HCT116 (cell line): ENCODE data around the gene KIF26B. TPM values are rescaled to one million over a fixed set of nuclear protein-coding genes. Genes with fewer than 3 reads are reported as not detected.

Experiments
- ATAC-seq: fragments of 200-7000 bp; cut with Tn5 transposase; 2 replicates; pipeline ENCODE4 v1.9.1; 2020; ENCODE audit warnings: mild to moderate bottlenecking, moderate library complexity
- BruUV-seq: library from RNA; stranded (reverse); fragments of 400-500 nt; replicated peaks from 2 replicates; lab custom pipeline; 2021; lab: Mats Ljungman, UMichigan
- CTCF ChIA-PET: fragments of 300-600 bp; sonication (Branson Sonifier 250); formaldehyde crosslinking; loops from one replicate; lab custom pipeline; 2021; ENCODE audit warnings: antibody characterized with exemption; lab: Charles Lee
- POLR2A ChIA-PET: fragments of 300-600, 350-600 bp; sonication (Branson Sonifier 250); formaldehyde crosslinking; loops from one replicate; lab custom pipeline; 2021; ENCODE audit warnings: antibody characterized with exemption; lab: Charles Lee
- RAD21 ChIA-PET, 2 experiments: fragments of 300-600 bp; sonication (Branson Sonifier 250); formaldehyde crosslinking; loops; one replicate each; lab custom pipeline; 2023; ENCODE audit warnings: low total read pairs in 2 of 2; ENCODE audit not compliant: uncharacterized antibody in 2 of 2, unreplicated experiment in 2 of 2, low non-redundant PET in 1 of 2; lab: Charles Lee
- DNase-seq: peaks from one replicate; pipeline ENCODE4 v3.0.0-alpha.2; 2010; ENCODE audit warnings: low read depth, low spot score
- H2AFZ ChIP-seq: fragments of 200-600 bp; shearing (Covaris generic), sonication (generic); 2 replicates; pipeline ENCODE4 v1.6.1; 2017; ENCODE audit warnings: low read depth, mixed run types, mixed read lengths, antibody characterized with exemption, low read length; ENCODE audit not compliant: poor library complexity, severe bottlenecking
- H3K27ac ChIP-seq: 2 replicates; pipeline ENCODE4 v1.5.1; 2012; ENCODE audit warnings: low read depth, low read length
- H3K27me3 ChIP-seq: fragments of 200-600 bp; sonication (generic); 2 replicates; pipeline ENCODE4 v1.6.1; 2016; ENCODE audit warnings: mixed run types, low read length, mixed read lengths; ENCODE audit not compliant: insufficient read depth
- H3K36me3 ChIP-seq, 2 experiments: fragments of 200-500 bp in 1 of 2; fragments of 200-600 bp in 1 of 2; sonication (Bioruptor generic) in 1 of 2; sonication (generic) in 1 of 2; 2 replicates each; pipeline versions ENCODE4 v1.5.1 to v1.6.1; 2014 to 2016; ENCODE audit warnings: low read length in 2 of 2, inconsistent platforms in 1 of 2, mixed read lengths in 1 of 2, mixed run types in 1 of 2; ENCODE audit not compliant: insufficient read depth in 2 of 2, control insufficient read depth in 1 of 2
- H3K4me1 ChIP-seq, 2 experiments: fragments of 200-600 bp in 1 of 2; sonication (generic) in 1 of 2; 2 replicates each; pipeline versions ENCODE4 v1.5.1 to v1.6.1; 2012 to 2017; ENCODE audit warnings: low read length in 2 of 2, inconsistent platforms in 1 of 2, mild to moderate bottlenecking in 1 of 2, mixed read lengths in 1 of 2, mixed run types in 1 of 2, moderate library complexity in 1 of 2; ENCODE audit not compliant: insufficient read depth in 2 of 2, control insufficient read depth in 1 of 2
- H3K4me2 ChIP-seq: fragments of 200-600 bp; sonication (generic); 2 replicates; pipeline ENCODE4 v1.6.1; 2017; ENCODE audit warnings: mixed run types, low read length, mixed read lengths
- H3K4me3 ChIP-seq, 2 experiments: fragments of 200-600 bp in 1 of 2; sonication (generic) in 1 of 2; replicated peaks in 1 of 2; 2 replicates each; pipeline ENCODE4 v1.5.1; 2011 to 2016; ENCODE audit warnings: low read length in 2 of 2, control low read depth in 1 of 2, low read depth in 1 of 2, mild to moderate bottlenecking in 1 of 2, mixed read lengths in 1 of 2, mixed run types in 1 of 2
- H3K79me2 ChIP-seq: fragments of 200-600 bp; sonication (generic); 2 replicates; pipeline ENCODE4 v1.6.1; 2017; ENCODE audit warnings: mild to moderate bottlenecking, mixed run types, low read length, moderate library complexity, mixed read lengths; ENCODE audit not compliant: insufficient read depth
- H3K9ac ChIP-seq: fragments of 200-600 bp; sonication (generic); 2 replicates; pipeline ENCODE4 v1.6.1; 2016; ENCODE audit warnings: low read length, mixed read lengths
- H3K9me2 ChIP-seq: fragments of 200-600 bp; sonication (generic), shearing (Covaris generic); 2 replicates; pipeline ENCODE4 v1.6.1; 2017; ENCODE audit warnings: mixed run types, mild to moderate bottlenecking, moderate library complexity; ENCODE audit not compliant: insufficient read depth
- H3K9me3 ChIP-seq, 2 experiments: fragments of 200-500 bp in 1 of 2; fragments of 200-600 bp in 1 of 2; sonication (Bioruptor generic) in 1 of 2; sonication (generic) in 1 of 2; 2 replicates each; pipeline ENCODE4 v1.6.1; 2014 to 2017; ENCODE audit warnings: low read length in 2 of 2, mixed read lengths in 2 of 2, inconsistent platforms in 1 of 2, low read depth in 1 of 2, mild to moderate bottlenecking in 1 of 2, mixed run types in 1 of 2, moderate library complexity in 1 of 2; ENCODE audit not compliant: control insufficient read depth in 1 of 2, insufficient read depth in 1 of 2
- H4K20me1 ChIP-seq: fragments of 200-600 bp; sonication (generic), shearing (Covaris generic); 2 replicates; pipeline ENCODE4 v1.6.1; 2017; ENCODE audit warnings: mixed run types, mild to moderate bottlenecking, moderate library complexity; ENCODE audit not compliant: insufficient read depth
- CBX3 ChIP-seq: IDR thresholded peaks from 2 replicates; pipeline ENCODE4 v1.6.1; 2012; ENCODE audit warnings: low read depth
- ELF1 ChIP-seq: IDR thresholded peaks from 2 replicates; pipeline ENCODE4 v1.6.1; 2012; ENCODE audit warnings: low read depth, borderline replicate concordance
- EZH2 ChIP-seq: fragments of 200-600 bp; sonication (generic); IDR thresholded peaks from 2 replicates; pipeline ENCODE4 v1.6.1; 2017; ENCODE audit warnings: antibody characterized with exemption, mixed run types
- EZH2phosphoT487 ChIP-seq: fragments of 200-600 bp; IDR thresholded peaks from 2 replicates; pipeline ENCODE4 v1.6.1; 2018; ENCODE audit warnings: antibody characterized with exemption, borderline replicate concordance
- FOSL1 ChIP-seq: IDR thresholded peaks from 2 replicates; pipeline ENCODE4 v1.6.1; 2012; ENCODE audit warnings: low read depth
- JUND ChIP-seq: IDR thresholded peaks from 2 replicates; pipeline ENCODE4 v1.6.1; 2012
- POLR2A ChIP-seq: IDR thresholded peaks from 2 replicates; pipeline ENCODE4 v1.7.0; 2011; ENCODE audit warnings: borderline replicate concordance; ENCODE audit not compliant: insufficient read depth, insufficient read length; ENCODE audit errors: extremely low read depth
- SIN3A ChIP-seq: IDR thresholded peaks from 2 replicates; pipeline ENCODE4 v1.6.1; 2012; ENCODE audit warnings: low read depth
- SRF ChIP-seq: IDR thresholded peaks from 2 replicates; pipeline ENCODE4 v1.6.1; 2012; ENCODE audit warnings: low read depth
- YY1 ChIP-seq: IDR thresholded peaks from 2 replicates; pipeline ENCODE4 v1.6.1; 2011; ENCODE audit warnings: low read length, low read depth, moderate library complexity, mild to moderate bottlenecking; ENCODE audit not compliant: insufficient replicate concordance; ENCODE audit errors: extremely low read depth
- intact Hi-C: fragments of 100-400 bp; cut with micrococcal nuclease; formaldehyde crosslinking; loops from 2 replicates; pipeline ENCODE4 v1.10.0; 2022
- total RNA-seq: library from RNA; stranded (reverse); gene quantifications from one replicate; pipeline ENCODE4 v1.2.1, GENCODE V29; 2021; ENCODE audit not compliant: unreplicated experiment
- TF ChIP-seq, protein P1 (sequence below), 3 experiments: fragments of 200-600 bp in 1 of 3; sonication (generic) in 1 of 3; IDR thresholded peaks in 2 of 3; conservative IDR thresholded peaks in 1 of 3; 2 replicates each; pipeline ENCODE4 v1.5.1; 2012 to 2017; ENCODE audit warnings: low read depth in 2 of 3, low read length in 2 of 3, antibody characterized with exemption in 1 of 3, borderline replicate concordance in 1 of 3, control low read depth in 1 of 3, mild to moderate bottlenecking in 1 of 3, mixed read lengths in 1 of 3, mixed run types in 1 of 3, moderate library complexity in 1 of 3; ENCODE audit not compliant: insufficient read depth in 1 of 3
- TF ChIP-seq, protein P2 (sequence below): IDR thresholded peaks from 2 replicates; pipeline ENCODE4 v1.6.1; 2012

KIF26B gene
- total RNA-seq, 1 experiment from 2014 or later, result 0.49 TPM

- TF ChIP-seq, protein P1, sequence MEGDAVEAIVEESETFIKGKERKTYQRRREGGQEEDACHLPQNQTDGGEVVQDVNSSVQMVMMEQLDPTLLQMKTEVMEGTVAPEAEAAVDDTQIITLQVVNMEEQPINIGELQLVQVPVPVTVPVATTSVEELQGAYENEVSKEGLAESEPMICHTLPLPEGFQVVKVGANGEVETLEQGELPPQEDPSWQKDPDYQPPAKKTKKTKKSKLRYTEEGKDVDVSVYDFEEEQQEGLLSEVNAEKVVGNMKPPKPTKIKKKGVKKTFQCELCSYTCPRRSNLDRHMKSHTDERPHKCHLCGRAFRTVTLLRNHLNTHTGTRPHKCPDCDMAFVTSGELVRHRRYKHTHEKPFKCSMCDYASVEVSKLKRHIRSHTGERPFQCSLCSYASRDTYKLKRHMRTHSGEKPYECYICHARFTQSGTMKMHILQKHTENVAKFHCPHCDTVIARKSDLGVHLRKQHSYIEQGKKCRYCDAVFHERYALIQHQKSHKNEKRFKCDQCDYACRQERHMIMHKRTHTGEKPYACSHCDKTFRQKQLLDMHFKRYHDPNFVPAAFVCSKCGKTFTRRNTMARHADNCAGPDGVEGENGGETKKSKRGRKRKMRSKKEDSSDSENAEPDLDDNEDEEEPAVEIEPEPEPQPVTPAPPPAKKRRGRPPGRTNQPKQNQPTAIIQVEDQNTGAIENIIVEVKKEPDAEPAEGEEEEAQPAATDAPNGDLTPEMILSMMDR (IDR thresholded peaks at IDR 0.05 in 2 of 3, conservative IDR thresholded peaks at IDR 0.05 in 1 of 3; ENCODE audit: borderline replicate concordance in 1 of 3, insufficient read depth in 1 of 3, low read depth in 2 of 3, low read length in 2 of 3), result no peak
- no peak for TF ChIP-seq EZH2
- TF ChIP-seq SRF, result no peak
Observed at GRCh38 chr1:245572709-245573108, 417.9 kb downstream of the KIF26B start (continued).

DNA sequence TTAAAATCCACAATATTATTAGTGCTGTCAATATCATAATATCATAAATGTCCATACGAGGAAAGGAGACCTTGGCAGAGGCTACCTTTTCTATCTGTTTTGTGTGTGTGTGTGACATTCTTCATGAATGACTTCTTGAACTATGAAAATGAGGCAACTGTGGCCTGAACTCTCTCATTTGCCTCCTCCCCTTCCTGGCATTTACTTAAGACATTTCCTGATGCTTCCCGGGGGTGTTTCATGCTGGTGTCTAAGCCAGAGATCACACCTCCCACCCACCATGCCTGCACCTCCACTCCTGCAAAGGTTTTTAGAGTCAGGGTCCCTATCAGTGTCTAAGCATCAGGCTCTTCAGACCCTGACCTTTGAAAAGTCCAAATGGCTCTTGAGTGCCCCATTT, 420.9 kb downstream of the KIF26B start:
- Histone ChIP-seq H3K4me3 (no peak overlapping the region), H3K9me3 (no peaks in the 10 kb centered on the region), H3K4me2 (no peak overlapping the region), H3K9me2 (no peaks in the 10 kb centered on the region), H3K27me3 (peaks cover 29% of the 10 kb centered on the region; the same call in 1 of the 2 replicates), H3K79me2 (no peaks in the 10 kb centered on the region), H2AFZ (no peak overlapping the region), H3K9ac (no peak overlapping the region), H3K4me1 (no peaks in the 10 kb centered on the region), H4K20me1 (no peaks in the 10 kb centered on the region), H3K27ac (no peak overlapping the region), H3K36me3 (no peaks in the 10 kb centered on the region)
- DNase-seq, result no peak
- TF ChIP-seq YY1 (no peak), JUND (no peak)
- TF ChIP-seq, protein P2, sequence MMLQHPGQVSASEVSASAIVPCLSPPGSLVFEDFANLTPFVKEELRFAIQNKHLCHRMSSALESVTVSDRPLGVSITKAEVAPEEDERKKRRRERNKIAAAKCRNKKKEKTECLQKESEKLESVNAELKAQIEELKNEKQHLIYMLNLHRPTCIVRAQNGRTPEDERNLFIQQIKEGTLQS, result no peak
- BruUV-seq, result no TSS peak
- CTCF ChIA-PET, result no interaction called here
- intact Hi-C loops, result no loop called here
- POLR2A ChIA-PET, result no interaction called here
- RAD21 ChIA-PET, result no interaction called here
- ATAC-seq, result no peak

DNA sequence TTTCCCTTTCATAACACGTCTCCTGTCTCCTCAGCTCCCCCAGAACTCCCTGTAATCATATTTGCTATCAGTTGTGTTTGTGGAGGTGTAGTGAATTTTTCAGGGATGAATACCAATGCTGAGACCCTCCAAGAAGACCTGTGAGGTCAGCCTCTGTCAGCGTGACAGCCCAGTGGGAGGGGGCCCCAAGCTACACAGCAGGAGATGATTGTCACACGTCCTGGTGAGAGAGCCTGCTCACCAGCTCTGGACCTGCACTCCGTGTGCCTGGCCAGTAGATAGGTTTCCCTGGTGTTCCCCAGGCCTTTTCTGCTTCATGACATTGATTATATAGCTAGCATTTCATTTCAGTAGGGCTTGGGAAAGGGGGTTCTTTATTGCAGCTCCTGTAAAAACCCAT, 421.5 kb downstream of the KIF26B start:
- intact Hi-C loops, result no loop called here
- Histone ChIP-seq H3K4me1 (no peaks in the 10 kb centered on the region), H2AFZ (no peak overlapping the region), H3K4me2 (no peak overlapping the region), H3K27me3 (peaks cover 33% of the 10 kb centered on the region), H3K79me2 (no peaks in the 10 kb centered on the region), H3K27ac (no peak overlapping the region), H3K9ac (no peak overlapping the region), H3K9me3 (no peaks in the 10 kb centered on the region), H3K36me3 (no peaks in the 10 kb centered on the region), H4K20me1 (no peaks in the 10 kb centered on the region), H3K9me2 (no peaks in the 10 kb centered on the region), H3K4me3 (no peak overlapping the region)
- ATAC-seq, result no peak
- no TSS peak for BruUV-seq
- POLR2A ChIA-PET, result no interaction called here
- CTCF ChIA-PET, result no interaction called here
- DNase-seq, result no peak
- RAD21 ChIA-PET, result no interaction called here
- TF ChIP-seq ELF1, result no peak
- TF ChIP-seq CBX3, result no peak
- TF ChIP-seq EZH2, result no peak
- no peak for TF ChIP-seq FOSL1
- no peak for TF ChIP-seq SIN3A
- TF ChIP-seq, protein P2, result no peak
- TF ChIP-seq POLR2A, result no peak
- no peak for TF ChIP-seq EZH2phosphoT487
